ENCODE measurements around the gene SYF2.

GRCh38 chr1:25217598-25218232 lies 14.6 kb downstream of the SYF2 start:
- TF ChIP-seq POLR2A (IDR thresholded peaks at IDR 0.05; ENCODE audit: low read length) (no peak), GATA1 (IDR thresholded peaks at IDR 0.05; ENCODE audit: low read depth, low read length) (no peak)

All from erythroblast (primary cell).